ENCODE data around the gene SATB2. TPM values are rescaled to one million over a fixed set of nuclear protein-coding genes. Genes with fewer than 3 reads are reported as not detected.

Gene SATB2
- total and polyA plus RNA-seq, 9 donors = 0.92 to 6.3 (median 3.8) TPM

DNA sequence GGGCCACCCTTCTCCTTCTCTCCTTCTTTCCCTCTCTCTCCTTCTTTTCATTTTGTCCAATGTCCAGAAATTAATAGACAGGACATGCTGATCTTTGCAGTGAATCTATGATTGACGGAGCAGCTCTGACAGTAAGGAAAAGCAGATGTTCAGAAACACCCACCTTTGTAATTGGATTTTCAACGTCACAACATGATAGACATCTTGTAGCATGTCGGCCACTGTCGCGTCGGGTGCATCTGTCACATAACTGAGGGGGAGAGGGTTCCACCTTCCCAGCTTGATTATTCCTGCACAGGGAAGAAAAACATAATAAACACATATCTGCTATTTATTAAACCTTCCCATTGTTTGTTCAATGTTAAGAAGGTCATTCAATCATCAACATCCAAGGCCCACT lies 76.2 kb downstream of the SATB2 start:
- H3K4me3 ChIP-seq = no peak overlapping the region
- intact Hi-C loops (cut with DNase I) = no loop called here
- DNase-seq = no peak

GRCh38 chr2:199378948-199379650 lies 78.6 kb downstream of the SATB2 start:
- intact Hi-C loops (cut with DNase I) = no loop called here
- H3K9me3 ChIP-seq = no peaks in the 10 kb centered on the region
- no peak for TF ChIP-seq EP300 (IDR thresholded peaks at IDR 0.05)
- TF ChIP-seq, protein P1, sequence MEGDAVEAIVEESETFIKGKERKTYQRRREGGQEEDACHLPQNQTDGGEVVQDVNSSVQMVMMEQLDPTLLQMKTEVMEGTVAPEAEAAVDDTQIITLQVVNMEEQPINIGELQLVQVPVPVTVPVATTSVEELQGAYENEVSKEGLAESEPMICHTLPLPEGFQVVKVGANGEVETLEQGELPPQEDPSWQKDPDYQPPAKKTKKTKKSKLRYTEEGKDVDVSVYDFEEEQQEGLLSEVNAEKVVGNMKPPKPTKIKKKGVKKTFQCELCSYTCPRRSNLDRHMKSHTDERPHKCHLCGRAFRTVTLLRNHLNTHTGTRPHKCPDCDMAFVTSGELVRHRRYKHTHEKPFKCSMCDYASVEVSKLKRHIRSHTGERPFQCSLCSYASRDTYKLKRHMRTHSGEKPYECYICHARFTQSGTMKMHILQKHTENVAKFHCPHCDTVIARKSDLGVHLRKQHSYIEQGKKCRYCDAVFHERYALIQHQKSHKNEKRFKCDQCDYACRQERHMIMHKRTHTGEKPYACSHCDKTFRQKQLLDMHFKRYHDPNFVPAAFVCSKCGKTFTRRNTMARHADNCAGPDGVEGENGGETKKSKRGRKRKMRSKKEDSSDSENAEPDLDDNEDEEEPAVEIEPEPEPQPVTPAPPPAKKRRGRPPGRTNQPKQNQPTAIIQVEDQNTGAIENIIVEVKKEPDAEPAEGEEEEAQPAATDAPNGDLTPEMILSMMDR (IDR thresholded peaks at IDR 0.05) = no peak
- TF ChIP-seq POLR2A (IDR thresholded peaks at IDR 0.05) = no peak
- H3K36me3 ChIP-seq = no peaks in the 10 kb centered on the region
- DNase-seq = no peak
- H3K4me3 ChIP-seq = no peak overlapping the region
- no peaks in the 10 kb centered on the region for H3K27me3 ChIP-seq
- H3K4me1 ChIP-seq (ENCODE audit: insufficient read depth) = no peaks in the 10 kb centered on the region
- no peak overlapping the region for H3K27ac ChIP-seq
- WGBS, 3 donors = 97 to 100% (median 98%) methylated on average over 2 of the region's 2 CpGs

More for the DNA sequence above, 76.2 kb downstream of the SATB2 start:
- no peaks in the 10 kb centered on the region for H3K4me1 ChIP-seq (ENCODE audit: insufficient read depth)
- H3K9me3 ChIP-seq = no peaks in the 10 kb centered on the region
- no peaks in the 10 kb centered on the region for H3K36me3 ChIP-seq
- H3K27ac ChIP-seq = no peak overlapping the region
- TF ChIP-seq EP300 (IDR thresholded peaks at IDR 0.05) = no peak
- TF ChIP-seq, protein P1 (IDR thresholded peaks at IDR 0.05) = no peak
- no peak for TF ChIP-seq POLR2A (IDR thresholded peaks at IDR 0.05)
- WGBS, 3 donors = 74 to 80% (median 78%) methylated on average over 6 of the region's 6 CpGs
- H3K27me3 ChIP-seq = no peaks in the 10 kb centered on the region

DNA sequence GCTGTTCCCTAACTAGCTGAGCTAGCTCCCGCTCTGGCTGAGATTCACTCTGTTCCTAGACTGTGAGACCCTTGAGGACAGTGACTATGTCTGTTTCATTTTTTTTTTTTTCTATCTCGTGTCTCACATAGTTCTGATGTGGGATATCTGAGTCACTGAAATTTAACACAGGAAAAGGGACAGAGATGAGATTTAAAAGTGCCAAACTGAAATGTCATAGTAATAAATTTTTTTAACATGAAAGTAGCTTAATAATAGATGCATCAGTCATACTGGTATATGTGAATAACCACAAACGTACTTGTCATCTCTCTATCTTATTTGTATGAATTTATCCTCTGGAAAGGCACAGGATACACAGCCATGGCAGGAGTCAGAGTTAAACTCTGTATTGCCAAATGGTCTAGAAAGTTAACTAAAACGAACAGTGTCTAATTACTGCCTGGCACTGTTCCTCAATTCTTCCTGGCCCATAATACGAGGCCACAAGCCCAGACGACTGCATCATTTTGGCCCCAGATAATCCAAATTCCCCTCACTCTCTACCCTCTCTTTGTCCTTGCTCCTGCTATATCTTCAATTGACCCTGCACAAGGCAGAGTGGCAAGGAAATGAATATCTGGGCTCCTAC lies 87.5 kb downstream of the SATB2 start:
- H3K4me3 ChIP-seq = no peak overlapping the region
- TF ChIP-seq POLR2A (IDR thresholded peaks at IDR 0.05) (no peak), EP300 (IDR thresholded peaks at IDR 0.05) (no peak)
- TF ChIP-seq, protein P1 (IDR thresholded peaks at IDR 0.05) = no peak
- 63 to 76% (median 75%) methylated on average over 6 of the region's 6 CpGs for WGBS, 3 donors

GRCh38 chr2:199366406-199366805 lies 91.3 kb downstream of the SATB2 start:
- Histone ChIP-seq H3K9me3 (no peaks in the 10 kb centered on the region), H3K27me3 (no peaks in the 10 kb centered on the region), H3K27ac (no peak overlapping the region), H3K4me3 (no peak overlapping the region), H3K4me1 (ENCODE audit: insufficient read depth) (no peaks in the 10 kb centered on the region), H3K36me3 (no peaks in the 10 kb centered on the region)
- intact Hi-C loops (cut with DNase I) = no loop called here
- WGBS, 3 donors = 85 to 92% (median 85%) methylated on average over 2 of the region's 2 CpGs
- no peak for DNase-seq
- no peak for TF ChIP-seq POLR2A (IDR thresholded peaks at IDR 0.05)
- TF ChIP-seq, protein P1 (IDR thresholded peaks at IDR 0.05) = no peak
- no peak for TF ChIP-seq EP300 (IDR thresholded peaks at IDR 0.05)

More for the DNA sequence above, 87.5 kb downstream of the SATB2 start:
- no peak for DNase-seq
- no peaks in the 10 kb centered on the region for H3K4me1 ChIP-seq (ENCODE audit: insufficient read depth)
- intact Hi-C loops (cut with DNase I) = no loop called here
- no peaks in the 10 kb centered on the region for H3K36me3 ChIP-seq
- H3K9me3 ChIP-seq = no peaks in the 10 kb centered on the region
- H3K27ac ChIP-seq = no peak overlapping the region
- no peaks in the 10 kb centered on the region for H3K27me3 ChIP-seq

Measured in ovary (tissue), 9 donors.